ENCODE results near the gene CLIP1.

The CLIP1 gene

DNA sequence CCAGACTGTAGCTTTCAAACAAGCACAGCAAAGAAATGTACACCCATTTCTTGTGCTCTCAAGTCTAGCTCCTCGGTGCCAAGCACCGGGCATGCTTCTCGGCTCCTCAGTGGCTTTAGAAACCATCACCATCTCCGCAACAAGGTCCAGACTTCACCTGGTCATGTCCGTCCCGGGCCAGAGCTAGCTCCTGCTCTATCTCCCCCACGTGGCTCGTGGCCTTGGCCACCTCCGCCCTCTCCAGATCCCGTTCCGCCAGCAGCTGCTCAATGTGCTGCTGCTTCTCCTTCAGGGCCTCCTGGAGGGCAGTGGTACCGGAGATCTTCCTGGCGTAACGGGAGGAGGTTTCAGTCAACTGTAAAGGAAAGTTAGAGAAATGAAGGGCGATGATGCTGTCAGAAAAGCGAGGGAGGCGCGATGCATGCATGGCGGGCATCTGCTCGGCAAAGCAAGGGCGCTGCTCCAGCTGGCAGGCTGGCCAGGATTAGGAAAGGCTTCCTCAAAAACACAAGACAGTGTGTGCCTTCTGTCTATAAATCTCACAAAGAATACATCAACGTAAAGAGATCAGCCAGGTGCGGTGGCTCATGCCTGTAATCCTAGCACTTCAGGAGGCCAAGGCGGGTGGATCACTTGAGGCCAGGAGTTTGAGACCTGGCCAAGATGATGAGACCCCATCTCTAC is 67.4 kb downstream of the CLIP1 start:
- DNase-seq, result no peak

DNA sequence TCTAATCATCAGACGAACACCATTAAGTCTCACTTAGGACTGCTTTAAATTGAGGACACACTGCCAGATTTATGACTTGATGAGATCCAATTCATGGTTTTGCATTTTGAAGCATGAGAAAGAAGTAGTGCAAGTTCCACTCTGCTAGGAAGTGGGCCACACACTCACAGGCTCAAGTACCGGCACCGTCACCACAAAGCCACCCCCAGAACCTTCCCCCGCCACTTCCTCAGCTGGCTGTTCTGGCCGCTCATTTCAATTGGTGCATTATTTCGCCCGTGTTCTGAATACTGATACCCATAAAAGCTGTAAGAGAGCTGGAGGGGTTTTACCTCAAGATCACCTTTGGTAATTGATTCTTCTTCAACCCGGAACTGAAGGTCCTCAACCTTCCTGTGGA is 70.1 kb downstream of the CLIP1 start:
- DNase-seq, result no peak

DNA sequence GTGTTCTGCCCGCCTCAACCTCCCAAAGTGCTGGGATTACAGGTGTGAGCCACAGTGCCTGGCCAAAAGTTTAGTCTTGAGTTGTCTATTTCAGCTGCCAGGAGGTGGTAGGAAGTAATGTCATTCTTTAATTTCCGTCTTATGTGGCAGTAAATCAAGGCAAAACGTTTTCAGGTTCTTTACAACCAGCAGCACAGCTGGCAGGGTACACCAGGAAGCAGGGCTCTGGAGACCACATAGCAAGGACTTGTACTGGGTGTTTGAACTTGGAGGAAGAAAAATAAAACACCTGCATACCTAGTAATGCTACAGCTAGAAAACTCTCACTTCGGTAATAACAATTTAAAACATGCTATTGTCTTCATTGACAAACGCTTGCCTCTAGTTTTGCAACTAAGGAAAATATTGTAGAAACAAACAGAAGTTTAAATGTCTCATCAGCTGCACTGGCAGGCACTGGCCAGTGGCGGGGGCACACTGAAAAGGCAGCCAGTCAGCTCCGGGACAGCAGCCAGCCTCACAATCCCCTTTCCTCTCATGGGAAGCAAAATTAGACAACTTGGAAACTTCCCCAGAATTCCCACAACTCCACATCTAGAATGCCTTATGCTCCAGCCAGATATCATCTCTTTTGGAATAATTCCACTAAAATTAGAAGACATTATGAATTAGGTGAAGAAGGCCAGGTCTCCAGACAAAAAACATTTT is 72.2 kb downstream of the CLIP1 start:
- DNase-seq, result no peak

DNA sequence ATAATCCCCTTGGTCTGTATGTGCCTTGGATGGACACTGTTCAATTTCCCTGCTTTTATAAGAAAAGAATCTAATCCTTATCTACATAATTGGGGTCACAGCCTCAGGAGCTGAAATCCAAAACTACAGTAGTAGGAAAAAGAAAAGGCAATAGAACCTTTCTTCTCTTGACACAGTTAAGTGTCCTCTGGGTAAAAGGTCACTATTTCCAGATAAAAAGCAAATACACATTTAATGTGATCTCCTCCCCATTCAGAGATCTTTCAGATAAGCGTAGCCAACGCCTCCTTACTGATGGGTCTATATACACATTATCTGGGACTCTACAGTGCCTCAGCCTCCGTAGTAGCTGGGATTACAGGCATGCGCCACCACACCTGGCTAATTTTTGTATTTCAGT is 73.4 kb downstream of the CLIP1 start:
- no peak for DNase-seq

GRCh38 chr12:122348505-122348904 is 74.0 kb downstream of the CLIP1 start:
- no peak for DNase-seq

DNA sequence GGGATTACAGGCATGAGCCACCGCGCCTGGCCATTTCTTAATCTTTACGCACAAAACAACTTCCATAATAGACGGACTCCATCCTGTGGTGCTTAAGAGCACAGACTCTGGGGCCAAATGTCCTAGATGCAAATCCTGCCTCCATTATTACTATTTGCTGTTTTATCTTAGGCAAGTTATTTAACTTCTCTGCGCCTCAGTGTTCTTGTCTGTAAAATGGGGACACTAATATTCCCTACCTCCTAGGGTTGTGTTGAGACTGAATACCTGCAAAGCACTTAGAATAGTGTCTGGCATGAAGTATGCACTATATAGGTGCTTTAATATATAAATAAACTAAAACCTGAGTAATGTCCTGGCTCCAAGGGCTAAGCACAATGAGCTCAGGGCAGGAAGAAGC is 76.4 kb downstream of the CLIP1 start:
- no peak for DNase-seq

DNA sequence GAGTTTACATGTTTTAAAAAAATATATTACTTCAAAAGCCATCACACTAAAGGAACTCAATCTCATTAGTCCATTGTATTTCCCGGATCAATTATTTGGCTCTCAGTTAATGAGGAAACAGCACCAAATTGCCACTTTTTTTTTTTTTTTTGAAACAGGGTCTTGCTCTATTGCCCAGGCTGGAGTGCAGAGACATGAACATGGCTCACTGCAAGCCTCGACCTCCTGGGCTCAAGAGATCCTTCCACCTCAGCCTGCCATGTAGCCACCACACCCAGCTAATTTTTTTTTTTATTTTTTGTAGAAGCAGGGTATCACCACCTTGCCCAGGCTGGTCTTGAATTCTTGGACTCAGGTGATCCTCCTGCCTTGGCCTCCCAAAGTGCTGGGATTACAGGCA is 77.4 kb downstream of the CLIP1 start:
- no peak for DNase-seq

DNA sequence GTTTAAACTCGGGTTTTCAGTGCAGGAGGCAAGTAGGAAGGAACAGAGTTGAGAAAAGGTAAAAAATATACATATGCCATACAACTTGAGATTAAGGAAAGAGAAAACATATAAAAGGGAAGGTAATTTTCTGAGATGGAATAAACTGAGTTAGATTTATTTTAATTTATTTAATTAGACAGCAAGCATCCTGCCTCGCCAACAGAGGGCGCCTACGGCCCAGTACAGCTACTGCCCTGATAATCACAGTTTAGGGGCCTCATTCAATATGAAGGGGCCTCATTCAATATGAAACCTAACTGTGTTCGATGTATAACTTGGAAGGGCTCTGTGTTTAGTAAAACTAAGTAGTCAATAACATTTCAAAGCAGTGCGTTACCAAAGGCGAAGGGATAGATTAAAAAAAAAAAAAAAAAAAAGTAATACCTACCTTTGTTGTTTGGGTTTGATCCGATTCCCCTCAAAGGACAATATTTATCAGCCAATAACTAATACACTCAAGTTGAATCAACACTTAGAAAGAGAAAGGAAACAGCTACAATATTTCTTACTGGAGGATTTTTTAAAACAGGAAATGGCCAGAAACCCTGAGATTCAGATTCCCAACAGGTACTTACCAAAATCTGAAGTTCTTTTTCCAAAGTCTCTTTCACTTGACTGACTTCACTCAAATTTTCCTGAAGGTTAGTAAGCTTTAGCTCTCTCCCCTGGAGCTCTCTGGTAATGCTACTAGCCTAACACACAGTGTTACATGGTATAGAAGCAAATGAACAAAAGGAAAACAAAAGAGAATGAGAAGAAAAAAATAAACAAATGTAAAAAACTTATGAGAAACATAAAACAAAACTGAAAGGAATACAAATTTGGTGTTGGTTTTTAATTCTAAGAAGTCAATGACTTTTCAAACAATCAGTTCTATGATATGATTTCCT is 86.2 kb downstream of the CLIP1 start:
- DNase-seq, result no peak

GRCh38 chr12:122333142-122334087 is 89.1 kb downstream of the CLIP1 start:
- no peak for DNase-seq

GRCh38 chr12:122327494-122328385 is 94.7 kb downstream of the CLIP1 start:
- no peak for DNase-seq

DNA sequence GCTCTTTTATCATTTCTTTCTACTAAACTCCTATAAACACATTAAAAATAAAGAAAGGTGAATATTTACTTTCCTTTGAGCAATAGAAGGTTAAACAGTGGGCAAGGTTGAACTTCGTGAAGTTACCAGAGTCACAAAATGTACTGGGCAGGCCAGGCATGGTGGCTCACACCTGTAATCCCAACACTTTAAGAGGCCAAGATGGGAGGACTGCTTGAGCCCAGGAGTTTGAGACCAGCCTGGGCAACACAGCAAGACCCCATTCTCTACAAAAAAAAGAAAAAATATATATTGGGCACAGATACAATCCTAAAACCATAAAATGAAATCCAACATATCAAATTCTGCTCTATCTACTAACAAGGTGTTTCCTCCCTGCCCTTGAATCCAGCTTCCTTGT is 95.5 kb downstream of the CLIP1 start:
- DNase-seq, result no peak

DNA sequence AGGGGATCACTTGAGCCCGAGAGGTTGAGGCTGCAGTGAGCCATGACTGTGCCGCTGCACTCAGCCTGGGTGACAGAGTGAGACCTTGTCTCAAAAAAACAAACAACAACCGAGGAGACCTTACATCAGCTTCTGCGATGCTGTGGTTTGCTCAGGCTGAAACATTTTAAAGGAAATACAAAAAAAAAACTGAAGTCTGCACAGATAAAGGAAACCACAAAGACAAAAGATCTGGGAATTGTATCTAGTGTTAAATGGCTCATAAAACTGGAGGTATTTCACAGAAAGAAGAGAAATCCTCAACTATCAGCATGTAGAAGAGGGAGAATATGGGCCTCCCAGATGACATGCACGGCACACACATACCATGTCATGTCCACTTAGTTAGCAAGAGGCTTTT is 95.9 kb downstream of the CLIP1 start:
- DNase-seq, result no peak

GRCh38 chr12:122323311-122324019 is 99.0 kb downstream of the CLIP1 start:
- DNase-seq, result no peak

- DNase-seq, result no peak
These were observed 100.0 kb downstream of the CLIP1 start for GRCh38 chr12:122322501-122322900.

GRCh38 chr12:122318607-122319605 is 103.6 kb downstream of the CLIP1 start:
- DNase-seq, result no peak

DNA sequence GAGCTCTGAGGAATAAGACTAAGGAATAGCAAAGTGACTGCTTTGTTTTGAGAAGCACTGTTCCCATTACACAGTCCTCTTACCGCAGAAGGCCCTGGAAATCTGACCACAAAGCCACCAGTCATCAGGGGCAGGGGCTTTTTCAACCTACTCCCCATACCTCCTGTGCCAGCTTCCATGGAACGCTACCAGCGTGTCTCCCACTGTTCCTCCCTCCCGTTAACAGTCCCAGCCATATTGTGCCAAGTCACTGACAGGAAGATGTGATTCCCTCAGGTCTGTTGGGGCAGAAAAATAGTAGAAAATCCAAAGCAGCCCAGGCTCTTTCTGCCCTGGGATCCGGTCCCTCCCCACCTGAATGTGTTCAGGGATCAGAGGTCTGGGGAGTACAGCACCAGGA is 109.5 kb downstream of the CLIP1 start:
- no peak for DNase-seq

DNA sequence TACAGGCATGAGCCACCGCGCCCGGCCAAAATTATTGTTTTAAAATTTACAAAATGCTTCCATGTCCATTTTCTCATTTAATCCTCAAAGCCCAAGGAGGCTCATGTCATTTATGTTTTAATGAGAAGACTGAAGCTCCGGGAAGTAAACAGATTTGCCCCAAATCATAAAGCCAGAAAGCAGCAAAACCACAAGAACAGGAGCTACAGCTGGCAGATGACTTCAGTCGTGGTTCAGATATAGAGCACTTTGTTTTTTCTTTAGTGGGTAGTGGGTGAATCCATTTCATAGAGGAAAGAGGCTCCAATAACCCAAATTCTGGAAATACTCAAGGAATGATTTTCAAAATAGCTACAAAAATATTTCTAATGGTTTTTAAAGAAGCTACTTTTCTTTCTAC is 110.8 kb downstream of the CLIP1 start:
- DNase-seq, result no peak

DNA sequence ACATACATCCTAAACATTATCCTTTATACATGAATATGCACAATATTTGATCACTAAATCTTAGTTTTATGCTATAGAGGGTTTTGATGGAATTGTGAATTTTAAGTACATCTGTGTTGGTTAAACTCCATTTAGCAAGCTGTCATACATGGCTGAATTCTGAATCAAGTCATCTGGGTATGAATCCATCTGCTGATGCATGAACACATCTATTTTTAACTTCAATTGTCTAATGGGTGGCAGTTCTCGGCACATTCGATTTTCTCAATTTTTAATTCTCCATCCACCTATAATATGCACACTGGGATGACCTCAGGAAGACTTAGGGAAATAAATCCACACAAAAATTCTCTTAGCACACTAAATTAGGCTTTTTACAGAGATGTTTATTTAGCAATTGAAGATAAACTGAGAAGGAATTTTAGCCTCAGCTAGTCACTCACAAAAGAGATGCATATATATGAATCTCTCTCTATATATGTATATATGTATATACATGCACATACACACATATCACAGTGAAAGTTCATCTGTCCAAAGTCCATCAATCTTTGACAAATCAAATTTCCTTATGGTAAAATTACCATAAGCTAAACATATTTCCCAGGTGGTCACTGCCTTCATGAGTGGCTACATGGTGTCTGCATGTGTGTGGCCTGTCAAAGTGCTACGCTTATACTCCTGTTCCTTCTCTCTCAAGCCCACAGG is 111.7 kb downstream of the CLIP1 start:
- DNase-seq, result no peak
